Endothelial cell (in vitro differentiated cells): ENCODE measurements around the gene ISM1. TPM values are rescaled to one million over a fixed set of nuclear protein-coding genes. Genes with fewer than 3 reads are reported as not detected.

Source experiments
- DNase-seq: peaks from one replicate; pipeline ENCODE4 v3.0.0; 2021; ENCODE audit warnings: low spot score
- H3K27ac Mint-ChIP-seq: one replicate; pipeline ENCODE4 v1.8.0; 2021; ENCODE audit warnings: mixed read lengths, inconsistent platforms; ENCODE audit not compliant: unreplicated experiment
- H3K27me3 Mint-ChIP-seq: one replicate; pipeline ENCODE4 v1.8.0; 2021; ENCODE audit warnings: mild to moderate bottlenecking, moderate library complexity, mixed read lengths, inconsistent platforms; ENCODE audit not compliant: unreplicated experiment
- H3K36me3 Mint-ChIP-seq: one replicate; pipeline ENCODE4 v1.8.0; 2021; ENCODE audit warnings: mild to moderate bottlenecking, low read depth, mixed read lengths, inconsistent platforms; ENCODE audit not compliant: unreplicated experiment
- H3K4me1 Mint-ChIP-seq: one replicate; pipeline ENCODE4 v1.8.0; 2021; ENCODE audit warnings: mild to moderate bottlenecking, mixed read lengths, inconsistent platforms; ENCODE audit not compliant: unreplicated experiment
- H3K4me3 Mint-ChIP-seq: one replicate; pipeline ENCODE4 v1.8.0; 2021; ENCODE audit warnings: mild to moderate bottlenecking, mixed read lengths, inconsistent platforms; ENCODE audit not compliant: unreplicated experiment
- H3K9me3 Mint-ChIP-seq: one replicate; pipeline ENCODE4 v1.8.0; 2021; ENCODE audit warnings: mixed read lengths, inconsistent platforms; ENCODE audit not compliant: unreplicated experiment
- total RNA-seq: library from RNA; stranded (reverse); fragmentation: NEBNext Ultra II Directional; extraction: Animal tissue kit (Norgen Biotek cat#: 25700); gene quantifications from one replicate; pipeline ENCODE4 v1.2.1, GENCODE V29; 2021; ENCODE audit not compliant: unreplicated experiment
- TF ChIP-seq, protein P1 (sequence below): fragments of 200-600 bp; sonication (generic); IDR thresholded peaks from one replicate; pipeline ENCODE4 v1.5.0; 2021; ENCODE audit warnings: antibody characterized with exemption; ENCODE audit not compliant: unreplicated experiment

Gene ISM1
- total RNA-seq, 1 donor from 2014 or later = 23.8 TPM

- DNase-seq = no peak
- no peaks in the 10 kb centered on the region for H3K36me3 Mint-ChIP-seq
- no peak overlapping the region for H3K27ac Mint-ChIP-seq
- no peaks in the 10 kb centered on the region for H3K9me3 Mint-ChIP-seq
- TF ChIP-seq, protein P1, sequence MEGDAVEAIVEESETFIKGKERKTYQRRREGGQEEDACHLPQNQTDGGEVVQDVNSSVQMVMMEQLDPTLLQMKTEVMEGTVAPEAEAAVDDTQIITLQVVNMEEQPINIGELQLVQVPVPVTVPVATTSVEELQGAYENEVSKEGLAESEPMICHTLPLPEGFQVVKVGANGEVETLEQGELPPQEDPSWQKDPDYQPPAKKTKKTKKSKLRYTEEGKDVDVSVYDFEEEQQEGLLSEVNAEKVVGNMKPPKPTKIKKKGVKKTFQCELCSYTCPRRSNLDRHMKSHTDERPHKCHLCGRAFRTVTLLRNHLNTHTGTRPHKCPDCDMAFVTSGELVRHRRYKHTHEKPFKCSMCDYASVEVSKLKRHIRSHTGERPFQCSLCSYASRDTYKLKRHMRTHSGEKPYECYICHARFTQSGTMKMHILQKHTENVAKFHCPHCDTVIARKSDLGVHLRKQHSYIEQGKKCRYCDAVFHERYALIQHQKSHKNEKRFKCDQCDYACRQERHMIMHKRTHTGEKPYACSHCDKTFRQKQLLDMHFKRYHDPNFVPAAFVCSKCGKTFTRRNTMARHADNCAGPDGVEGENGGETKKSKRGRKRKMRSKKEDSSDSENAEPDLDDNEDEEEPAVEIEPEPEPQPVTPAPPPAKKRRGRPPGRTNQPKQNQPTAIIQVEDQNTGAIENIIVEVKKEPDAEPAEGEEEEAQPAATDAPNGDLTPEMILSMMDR = no peak
- no peak overlapping the region for H3K4me3 Mint-ChIP-seq
- no peaks in the 10 kb centered on the region for H3K27me3 Mint-ChIP-seq
- no peaks in the 10 kb centered on the region for H3K4me1 Mint-ChIP-seq
Observed at GRCh38 chr20:13333793-13334192, 112.7 kb downstream of the ISM1 start.

- Mint-ChIP-seq H3K27ac (no peak overlapping the region), H3K9me3 (no peaks in the 10 kb centered on the region), H3K4me1 (no peaks in the 10 kb centered on the region), H3K4me3 (no peak overlapping the region), H3K36me3 (no peaks in the 10 kb centered on the region), H3K27me3 (no peaks in the 10 kb centered on the region)
- TF ChIP-seq, protein P1 = no peak
- DNase-seq = no peak
Observed at GRCh38 chr20:13336308-13337089, 115.4 kb downstream of the ISM1 start.

GRCh38 chr20:13337090-13337784 lies 116.2 kb downstream of the ISM1 start:
- Mint-ChIP-seq H3K4me1 (no peaks in the 10 kb centered on the region), H3K36me3 (no peaks in the 10 kb centered on the region), H3K4me3 (no peak overlapping the region), H3K27ac (no peak overlapping the region), H3K27me3 (no peaks in the 10 kb centered on the region), H3K9me3 (no peaks in the 10 kb centered on the region)
- DNase-seq = no peak
- TF ChIP-seq, protein P1 = no peak

GRCh38 chr20:13338097-13338661 lies 117.1 kb downstream of the ISM1 start:
- DNase-seq = no peak
- Mint-ChIP-seq H3K4me3 (no peak overlapping the region), H3K9me3 (no peaks in the 10 kb centered on the region), H3K27me3 (no peaks in the 10 kb centered on the region), H3K27ac (no peak overlapping the region), H3K4me1 (no peaks in the 10 kb centered on the region), H3K36me3 (no peaks in the 10 kb centered on the region)
- TF ChIP-seq, protein P1 = no peak

DNA sequence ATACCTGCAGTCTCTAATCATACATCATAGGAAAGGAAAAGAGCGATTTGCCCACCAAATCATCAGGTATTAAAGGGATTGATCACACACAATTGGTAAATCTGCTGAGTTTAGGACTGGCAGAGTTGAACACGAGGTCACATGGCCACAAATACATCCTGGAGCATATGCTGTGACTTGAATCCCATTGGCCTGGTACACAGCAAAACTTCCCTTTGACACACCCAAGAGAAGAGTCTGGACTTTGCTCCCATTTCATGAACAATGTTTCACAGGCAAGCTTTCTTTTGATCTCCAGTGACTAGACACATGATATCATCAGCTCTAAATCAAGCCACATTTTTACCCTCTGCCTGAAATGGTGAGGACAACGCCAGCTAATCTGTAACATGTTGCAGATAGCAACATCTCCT lies 117.9 kb downstream of the ISM1 start:
- Mint-ChIP-seq H3K27me3 (no peaks in the 10 kb centered on the region), H3K27ac (no peak overlapping the region), H3K36me3 (no peaks in the 10 kb centered on the region), H3K4me3 (no peak overlapping the region), H3K9me3 (no peaks in the 10 kb centered on the region), H3K4me1 (no peaks in the 10 kb centered on the region)
- TF ChIP-seq, protein P1 = no peak
- DNase-seq = no peak
